A549 (cell line): ENCODE measurements around the gene HOXA7. TPM values are rescaled to one million over a fixed set of nuclear protein-coding genes. Genes with fewer than 3 reads are reported as not detected.
A peak's percentile ranks its signal among the peaks of the same experiment; 100 is the strongest.

Source experiments
- ATAC-seq, 2 experiments: fragments of 200-7000 bp in 1 of 2; fragments of >200 bp in 1 of 2; cut with Nextera tagmentation in 1 of 2; cut with Tn5 transposase in 1 of 2; 3 replicates each; pipeline versions ENCODE4 v1.8.0 to v1.9.1; 2018 to 2020; ENCODE audit warnings: mild to moderate bottlenecking in 1 of 2, moderate library complexity in 1 of 2
- CTCF ChIA-PET: fragments of 300-600 bp; sonication (Branson Sonifier 250); formaldehyde crosslinking; extraction: SDS; loops from one replicate; lab custom pipeline; 2021; ENCODE audit warnings: antibody characterized with exemption, inconsistent platforms; lab: Yijun Ruan, JAX
- POLR2A ChIA-PET: fragments of 350-600 bp; formaldehyde crosslinking; extraction: SDS; loops from one replicate; lab custom pipeline; 2021; ENCODE audit warnings: antibody characterized with exemption, inconsistent platforms; lab: Yijun Ruan, JAX
- DNase-seq, 2 experiments: peaks; one replicate each; pipeline versions ENCODE4 v3.0.0 to v3.0.0-alpha.2; 2011 to 2016; ENCODE audit warnings: low read depth in 1 of 2, low spot score in 1 of 2
- FAIRE-seq: peaks from 2 replicates; lab custom pipeline; 2011; peaks lifted over from hg19 to GRCh38; lab: Jason Lieb, UNC
- H3K27ac ChIP-seq, 2 experiments: fragments of >200 bp; sonication (Bioruptor Twin); formaldehyde crosslinking; 3 replicates each; pipeline ENCODE4 v1.5.1; 2016 to 2017
- H3K4me1 ChIP-seq: fragments of >200 bp; sonication (Bioruptor Twin); formaldehyde crosslinking; 3 replicates; pipeline ENCODE4 v1.6.1; 2016
- H3K4me2 ChIP-seq: fragments of >200 bp; sonication (Bioruptor Twin); formaldehyde crosslinking; 3 replicates; pipeline ENCODE4 v1.6.1; 2016
- H3K4me3 ChIP-seq: fragments of >200 bp; sonication (Bioruptor Twin); formaldehyde crosslinking; 3 replicates; pipeline ENCODE4 v1.5.1; 2016
- H3K9me3 ChIP-seq: fragments of >200 bp; sonication (Bioruptor Twin); formaldehyde crosslinking; 3 replicates; pipeline ENCODE4 v1.6.1; 2016
- BHLHE40 ChIP-seq: IDR thresholded peaks from 2 replicates; pipeline ENCODE4 v1.6.1; 2012; ENCODE audit warnings: low read depth, low read length, inconsistent platforms
- CBX2 ChIP-seq: fragments of 200-600 bp; sonication (generic); IDR thresholded peaks from 2 replicates; pipeline ENCODE4 v1.6.1; 2016; ENCODE audit warnings: low read depth, mild to moderate bottlenecking, borderline replicate concordance
- CBX8 ChIP-seq: fragments of 200-600 bp; sonication (generic); IDR thresholded peaks from 2 replicates; pipeline ENCODE4 v1.6.1; 2016
- CHD2 ChIP-seq: fragments of 150-350 bp; IDR thresholded peaks from 2 replicates; pipeline ENCODE4 v1.6.1; 2014; ENCODE audit warnings: low read length; ENCODE audit not compliant: partially characterized antibody
- CHD4 ChIP-seq: fragments of 200-600 bp; sonication (generic); IDR thresholded peaks from 2 replicates; pipeline ENCODE4 v1.6.1; 2016; ENCODE audit warnings: antibody characterized with exemption, mild to moderate bottlenecking, borderline replicate concordance
- ESRRA ChIP-seq: fragments of 150-350 bp; IDR thresholded peaks from 2 replicates; pipeline ENCODE4 v1.6.1; 2014; ENCODE audit warnings: mild to moderate bottlenecking, low read length, borderline replicate concordance
- FOSB ChIP-seq: fragments of 250-450 bp; sonication (Bioruptor Pico); IDR thresholded peaks from 2 replicates; pipeline ENCODE4 v1.5.0; 2020; ENCODE audit warnings: mild to moderate bottlenecking, moderate library complexity
- GATA3 ChIP-seq: IDR thresholded peaks from 2 replicates; pipeline ENCODE4 v1.6.1; 2012; ENCODE audit warnings: borderline replicate concordance
- JUN ChIP-seq, 2 experiments: fragments of >200 bp; sonication (Bioruptor Twin); formaldehyde crosslinking; IDR thresholded peaks; 2 replicates in 1 of 2; 3 replicates in 1 of 2; pipeline ENCODE4 v1.6.1; 2016 to 2017
- MAFK ChIP-seq: fragments of 450-650 bp; IDR thresholded peaks from 2 replicates; pipeline ENCODE4 v1.6.1; 2014; ENCODE audit not compliant: partially characterized antibody
- MAZ ChIP-seq: fragments of 150-350 bp; IDR thresholded peaks from 2 replicates; pipeline ENCODE4 v1.6.1; 2014; ENCODE audit warnings: antibody characterized with exemption, low read depth, low read length, borderline replicate concordance
- NPAS2 ChIP-seq: fragments of 250-450 bp; sonication (Bioruptor Pico); IDR thresholded peaks from 2 replicates; pipeline ENCODE4 v1.8.0; 2022; ENCODE audit warnings: mild to moderate bottlenecking, moderate library complexity, borderline replicate concordance
- NR3C1 ChIP-seq: fragments of >200 bp; sonication (Bioruptor Twin); formaldehyde crosslinking; IDR thresholded peaks from 3 replicates; pipeline ENCODE4 v1.6.1; 2017
- POLR2A ChIP-seq: IDR thresholded peaks from 2 replicates; pipeline ENCODE4 v1.6.1; 2012; ENCODE audit warnings: mild to moderate bottlenecking, low read length
- RARB ChIP-seq: fragments of 250-450 bp; sonication (Bioruptor Pico); IDR thresholded peaks from 2 replicates; pipeline ENCODE4 v1.8.0; 2021; ENCODE audit warnings: mild to moderate bottlenecking, moderate library complexity
- RCOR1 ChIP-seq: fragments of 150-350 bp; IDR thresholded peaks from 2 replicates; pipeline ENCODE4 v1.6.1; 2014; ENCODE audit warnings: antibody characterized with exemption, low read length, low read depth
- SMC3 ChIP-seq: fragments of >200 bp; sonication (Bioruptor Twin); formaldehyde crosslinking; IDR thresholded peaks from 3 replicates; pipeline ENCODE4 v1.6.1; 2018; ENCODE audit warnings: inconsistent platforms
- SREBF2 ChIP-seq: fragments of 450-650 bp; IDR thresholded peaks from 2 replicates; pipeline ENCODE4 v1.6.1; 2014; ENCODE audit warnings: mild to moderate bottlenecking, moderate library complexity
- ZFP36 ChIP-seq: fragments of 450-650 bp; IDR thresholded peaks from 2 replicates; pipeline ENCODE4 v1.6.1; 2014; ENCODE audit warnings: borderline replicate concordance; ENCODE audit not compliant: partially characterized antibody
- ZSCAN20 ChIP-seq: fragments of 250-450 bp; sonication (Bioruptor Pico); IDR thresholded peaks from 2 replicates; pipeline ENCODE4 v1.8.0; 2022; ENCODE audit warnings: mild to moderate bottlenecking, moderate library complexity
- WGBS: methylation state at CpG from one replicate; pipeline ENCODE4 v1.1.6; 2017; ENCODE audit errors: missing lambda C conversion rate; 5-methylcytosine and 5-hydroxymethylcytosine counted together
- polyA plus RNA-seq, 4 experiments: library from polyadenylated mRNA; depleted of rRNA in 3 of 4; stranded (reverse); fragments of >200 nt; fragmentation: RNase III in 1 of 4; extraction: RNeasy Plus Mini Kit Qiagen cat#74134 plus additional on column Dnase treatment in 1 of 4; gene quantifications; 2 replicates in 3 of 4; 3 replicates in 1 of 4; pipeline ENCODE4 v1.2.3, GENCODE V29; 2011 to 2017
- TF ChIP-seq, protein P1 (sequence below): IDR thresholded peaks from 2 replicates; pipeline ENCODE4 v1.6.1; 2012
- TF ChIP-seq, protein P2 (sequence below): fragments of >200 bp; sonication (Bioruptor Twin); formaldehyde crosslinking; IDR thresholded peaks from 2 replicates; pipeline ENCODE4 v1.6.1; 2016
- TF ChIP-seq, protein P3 (sequence below): IDR thresholded peaks from 2 replicates; pipeline ENCODE4 v1.6.1; 2012; ENCODE audit warnings: low read depth, borderline replicate concordance
- TF ChIP-seq, protein P4 (sequence below): fragments of >200 bp; sonication (Bioruptor Twin); formaldehyde crosslinking; IDR thresholded peaks from 3 replicates; pipeline ENCODE4 v1.5.1; 2016
- TF ChIP-seq, protein P5 (sequence below): IDR thresholded peaks from 2 replicates; pipeline ENCODE4 v1.6.1; 2012

Gene HOXA7
- polyA plus RNA-seq, 2 of the 4 experiments (the other 2 are of a cell fraction) = 4.1 to 4.8 TPM

DNA sequence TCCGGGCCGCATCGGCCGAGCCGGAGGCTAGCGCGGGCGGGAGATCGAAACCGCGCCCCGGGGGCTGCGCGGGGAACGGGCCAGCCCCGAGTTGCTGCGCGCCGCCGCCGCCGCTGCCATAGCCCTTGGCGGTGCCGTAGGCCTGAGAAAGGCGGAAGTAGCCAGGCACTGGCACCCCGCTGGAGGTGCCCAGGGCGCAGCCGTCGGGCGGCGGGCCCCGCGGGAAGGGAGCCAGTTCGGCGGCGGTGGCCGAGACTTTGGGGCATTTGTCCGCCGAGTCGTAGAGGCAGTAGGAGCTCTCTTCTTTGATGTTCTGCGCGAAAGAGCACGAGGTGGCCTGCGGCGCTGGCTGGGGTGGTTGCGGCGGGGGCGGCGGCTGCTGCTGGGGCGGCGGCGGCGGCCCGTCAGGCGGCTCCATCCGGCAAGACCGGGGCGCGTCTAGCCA lies 17.1 kb upstream of the HOXA7 start:
- peak; percentile 36 to 51; a peak in 4 of 6 replicates for ATAC-seq
- no peak for DNase-seq
- H3K4me2 ChIP-seq = peak overlapping the region; percentile 74
- peak overlapping the region; percentile 88 to 90 for H3K27ac ChIP-seq
- POLR2A ChIA-PET = interaction anchor here (1.1 kb wide), 1 partner anchor 59 kb away, joined by 4 read pairs; no protein-coding TSS in a partner anchor
- no peaks in the 10 kb centered on the region for H3K9me3 ChIP-seq
- no peak for FAIRE-seq
- peak overlapping the region; percentile 54 for H3K4me3 ChIP-seq
- TF ChIP-seq CHD4 (no peak), ZSCAN20 (CRISPR knock-in tag) (no peak), RCOR1 (no peak), CBX8 (no peak), SREBF2 (no peak), MAFK (no peak), ZFP36 (no peak), MAZ (no peak), NPAS2 (CRISPR knock-in tag) (no peak), RARB (CRISPR knock-in tag) (no peak), POLR2A (peak; percentile 27)
- TF ChIP-seq, protein P1, sequence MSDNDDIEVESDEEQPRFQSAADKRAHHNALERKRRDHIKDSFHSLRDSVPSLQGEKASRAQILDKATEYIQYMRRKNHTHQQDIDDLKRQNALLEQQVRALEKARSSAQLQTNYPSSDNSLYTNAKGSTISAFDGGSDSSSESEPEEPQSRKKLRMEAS = 0 out of 2 replicates have a peak, but pooled peaks have one; percentile 15
- TF ChIP-seq, protein P2, sequence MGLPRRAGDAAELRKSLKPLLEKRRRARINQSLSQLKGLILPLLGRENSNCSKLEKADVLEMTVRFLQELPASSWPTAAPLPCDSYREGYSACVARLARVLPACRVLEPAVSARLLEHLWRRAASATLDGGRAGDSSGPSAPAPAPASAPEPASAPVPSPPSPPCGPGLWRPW = no peak
- TF ChIP-seq, all 56 proteins: peak for 2
- 95% methylated on average over 15 of the region's 59 CpGs for WGBS
- H3K4me1 ChIP-seq = peaks cover 4% of the 10 kb centered on the region; the same call in 1 of the 3 replicates
- CTCF ChIA-PET = interaction anchor here (1.3 to 6.1 kb wide), 4 partner anchors 8 to 22 kb away, joined by 3 to 47 read pairs (median 4); no protein-coding TSS in a partner anchor

DNA sequence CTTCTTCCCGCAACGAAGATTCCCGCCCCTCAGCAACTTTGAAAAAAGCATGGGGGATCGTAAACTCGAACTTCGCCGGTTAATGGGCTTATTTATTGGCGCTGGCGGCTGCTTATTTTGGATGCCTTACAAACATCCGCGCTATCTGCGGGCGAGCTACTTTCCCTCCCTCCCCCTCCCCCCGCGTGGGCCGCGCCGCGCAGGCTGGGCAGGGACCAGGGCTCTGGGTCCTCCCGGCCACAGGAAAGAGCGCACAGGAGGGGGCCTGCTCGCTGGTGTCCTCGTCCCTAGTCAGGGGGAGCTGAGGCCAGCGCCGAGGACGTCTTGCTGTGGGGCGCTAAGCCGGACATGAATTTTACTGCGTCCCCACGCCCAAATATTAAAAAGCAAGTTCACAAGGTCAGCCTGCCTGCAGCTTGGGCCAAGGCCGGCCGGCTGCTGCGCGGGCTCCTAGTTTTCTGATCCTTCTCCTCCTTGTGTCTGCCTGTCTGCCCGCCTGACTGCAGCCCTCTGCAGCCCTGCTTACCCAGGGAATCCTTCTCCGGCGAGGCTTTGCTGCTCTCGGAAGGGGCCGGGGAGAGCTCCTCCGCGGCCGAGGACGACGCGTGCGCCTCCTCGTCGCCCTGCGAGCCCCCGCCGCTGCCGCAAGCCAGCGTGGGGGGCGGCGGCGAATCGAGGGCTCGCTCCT lies 16.5 kb upstream of the HOXA7 start:
- DNase-seq = peak in 1 of 2 experiments; percentile 40

DNA sequence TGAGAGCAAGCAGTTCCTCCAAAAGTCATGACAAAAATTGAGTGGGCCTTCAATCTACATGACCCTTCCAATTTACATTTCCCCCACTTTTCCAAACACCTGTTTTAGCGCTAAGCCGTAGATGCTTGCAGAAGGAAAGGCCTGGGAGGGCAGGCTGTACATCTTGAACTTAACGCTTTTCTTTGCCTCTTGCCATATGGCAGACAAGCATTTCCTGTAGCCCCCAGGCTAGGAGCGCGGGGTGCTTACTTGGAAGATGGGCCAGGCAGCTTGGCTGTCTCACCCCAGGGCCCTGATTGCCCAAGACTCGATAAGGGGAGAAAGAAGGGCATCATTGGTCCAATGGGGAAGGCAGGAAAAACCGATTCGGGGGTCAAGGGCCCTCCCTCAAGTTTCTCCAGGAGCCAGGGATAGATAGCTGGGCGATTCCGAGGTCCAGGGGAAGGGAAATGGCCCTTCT lies 15.9 kb upstream of the HOXA7 start:
- CTCF ChIA-PET = interaction anchor here (1.3 to 6.1 kb wide), 3 partner anchors 9 to 23 kb away, joined by 4 to 47 read pairs (median 5); no protein-coding TSS in a partner anchor
- H3K4me2 ChIP-seq = peak overlapping the region; percentile 74
- peaks cover 4% of the 10 kb centered on the region; the same call in 1 of the 3 replicates for H3K4me1 ChIP-seq
- peak overlapping the region; percentile 54 for H3K4me3 ChIP-seq
- DNase-seq (no peak), FAIRE-seq (no peak), ATAC-seq (no peak)
- H3K9me3 ChIP-seq = no peaks in the 10 kb centered on the region
- 78% methylated on average over 10 of the region's 10 CpGs for WGBS
- H3K27ac ChIP-seq = peak overlapping the region; percentile 88 to 90
- POLR2A ChIA-PET = interaction anchor here (1.1 kb wide), 1 partner anchor 58 kb away, joined by 4 read pairs; no protein-coding TSS in a partner anchor
- TF ChIP-seq, protein P3, sequence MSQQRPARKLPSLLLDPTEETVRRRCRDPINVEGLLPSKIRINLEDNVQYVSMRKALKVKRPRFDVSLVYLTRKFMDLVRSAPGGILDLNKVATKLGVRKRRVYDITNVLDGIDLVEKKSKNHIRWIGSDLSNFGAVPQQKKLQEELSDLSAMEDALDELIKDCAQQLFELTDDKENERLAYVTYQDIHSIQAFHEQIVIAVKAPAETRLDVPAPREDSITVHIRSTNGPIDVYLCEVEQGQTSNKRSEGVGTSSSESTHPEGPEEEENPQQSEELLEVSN = no peak
- no peak for TF ChIP-seq RCOR1
- TF ChIP-seq SMC3 = no peak
- no peak for TF ChIP-seq BHLHE40
- no peak for TF ChIP-seq CHD2
- TF ChIP-seq CBX2 = no peak
- TF ChIP-seq, protein P4, sequence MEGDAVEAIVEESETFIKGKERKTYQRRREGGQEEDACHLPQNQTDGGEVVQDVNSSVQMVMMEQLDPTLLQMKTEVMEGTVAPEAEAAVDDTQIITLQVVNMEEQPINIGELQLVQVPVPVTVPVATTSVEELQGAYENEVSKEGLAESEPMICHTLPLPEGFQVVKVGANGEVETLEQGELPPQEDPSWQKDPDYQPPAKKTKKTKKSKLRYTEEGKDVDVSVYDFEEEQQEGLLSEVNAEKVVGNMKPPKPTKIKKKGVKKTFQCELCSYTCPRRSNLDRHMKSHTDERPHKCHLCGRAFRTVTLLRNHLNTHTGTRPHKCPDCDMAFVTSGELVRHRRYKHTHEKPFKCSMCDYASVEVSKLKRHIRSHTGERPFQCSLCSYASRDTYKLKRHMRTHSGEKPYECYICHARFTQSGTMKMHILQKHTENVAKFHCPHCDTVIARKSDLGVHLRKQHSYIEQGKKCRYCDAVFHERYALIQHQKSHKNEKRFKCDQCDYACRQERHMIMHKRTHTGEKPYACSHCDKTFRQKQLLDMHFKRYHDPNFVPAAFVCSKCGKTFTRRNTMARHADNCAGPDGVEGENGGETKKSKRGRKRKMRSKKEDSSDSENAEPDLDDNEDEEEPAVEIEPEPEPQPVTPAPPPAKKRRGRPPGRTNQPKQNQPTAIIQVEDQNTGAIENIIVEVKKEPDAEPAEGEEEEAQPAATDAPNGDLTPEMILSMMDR = no peak
- TF ChIP-seq GATA3 = no peak
- no peak for TF ChIP-seq NR3C1
- TF ChIP-seq ESRRA = no peak
- no peak for TF ChIP-seq FOSB (CRISPR knock-in tag)
- no peak for TF ChIP-seq CBX8
- TF ChIP-seq, protein P5, sequence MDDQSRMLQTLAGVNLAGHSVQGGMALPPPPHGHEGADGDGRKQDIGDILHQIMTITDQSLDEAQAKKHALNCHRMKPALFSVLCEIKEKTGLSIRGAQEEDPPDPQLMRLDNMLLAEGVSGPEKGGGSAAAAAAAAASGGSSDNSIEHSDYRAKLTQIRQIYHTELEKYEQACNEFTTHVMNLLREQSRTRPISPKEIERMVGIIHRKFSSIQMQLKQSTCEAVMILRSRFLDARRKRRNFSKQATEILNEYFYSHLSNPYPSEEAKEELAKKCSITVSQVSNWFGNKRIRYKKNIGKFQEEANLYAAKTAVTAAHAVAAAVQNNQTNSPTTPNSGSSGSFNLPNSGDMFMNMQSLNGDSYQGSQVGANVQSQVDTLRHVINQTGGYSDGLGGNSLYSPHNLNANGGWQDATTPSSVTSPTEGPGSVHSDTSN = no peak

More for the DNA sequence above, 16.5 kb upstream of the HOXA7 start:
- no peak for FAIRE-seq
- no peaks in the 10 kb centered on the region for H3K9me3 ChIP-seq
- peak overlapping the region; percentile 54 for H3K4me3 ChIP-seq
- peaks cover 4% of the 10 kb centered on the region; the same call in 1 of the 3 replicates for H3K4me1 ChIP-seq
- WGBS = 67% methylated on average over 32 of the region's 58 CpGs
- CTCF ChIA-PET = interaction anchor here (1.3 to 6.1 kb wide), 4 partner anchors 9 to 22 kb away, joined by 3 to 47 read pairs (median 4); no protein-coding TSS in a partner anchor
- peak; percentile 36 to 45; a peak in 5 of 6 replicates for ATAC-seq
- peak overlapping the region; percentile 88 to 90 for H3K27ac ChIP-seq
- peak overlapping the region; percentile 74 for H3K4me2 ChIP-seq
- TF ChIP-seq MAZ (no peak), CBX2 (no peak), JUN (IDR thresholded peaks at IDR 0.05) (peak in 1 of 2 experiments; percentile 39; a peak in 1 of 5 replicates)
- TF ChIP-seq, protein P2 = no peak
- POLR2A ChIA-PET = interaction anchor here (1.1 kb wide), 1 partner anchor 59 kb away, joined by 4 read pairs; no protein-coding TSS in a partner anchor
